Transverse colon (tissue), 4 donors: ENCODE results near the gene MCAT.

Experiments used
- CTCF ChIP-seq, 5 experiments: fragments of 200-600 bp in 3 of 5; fragments of 450-650 bp in 2 of 5; sonication (generic) in 3 of 5; IDR thresholded peaks; 1 replicate in 2 of 5; 2 replicates in 3 of 5; pipeline ENCODE4 v1.5.1; 2016 to 2017; ENCODE audit warnings: antibody characterized with exemption in 5 of 5, inconsistent platforms in 3 of 5, mild to moderate bottlenecking in 2 of 5, moderate library complexity in 1 of 5
- EP300 ChIP-seq: sonication (generic); formaldehyde crosslinking; IDR thresholded peaks from one replicate; pipeline ENCODE4 v1.6.1; 2017; ENCODE audit warnings: antibody characterized with exemption, low read depth
- POLR2AphosphoS5 ChIP-seq, 3 donors: sonication (generic); formaldehyde crosslinking; IDR thresholded peaks; one replicate each; pipeline ENCODE4 v1.6.1; 2016; ENCODE audit warnings: antibody characterized with exemption in 3 of 3

DNA sequence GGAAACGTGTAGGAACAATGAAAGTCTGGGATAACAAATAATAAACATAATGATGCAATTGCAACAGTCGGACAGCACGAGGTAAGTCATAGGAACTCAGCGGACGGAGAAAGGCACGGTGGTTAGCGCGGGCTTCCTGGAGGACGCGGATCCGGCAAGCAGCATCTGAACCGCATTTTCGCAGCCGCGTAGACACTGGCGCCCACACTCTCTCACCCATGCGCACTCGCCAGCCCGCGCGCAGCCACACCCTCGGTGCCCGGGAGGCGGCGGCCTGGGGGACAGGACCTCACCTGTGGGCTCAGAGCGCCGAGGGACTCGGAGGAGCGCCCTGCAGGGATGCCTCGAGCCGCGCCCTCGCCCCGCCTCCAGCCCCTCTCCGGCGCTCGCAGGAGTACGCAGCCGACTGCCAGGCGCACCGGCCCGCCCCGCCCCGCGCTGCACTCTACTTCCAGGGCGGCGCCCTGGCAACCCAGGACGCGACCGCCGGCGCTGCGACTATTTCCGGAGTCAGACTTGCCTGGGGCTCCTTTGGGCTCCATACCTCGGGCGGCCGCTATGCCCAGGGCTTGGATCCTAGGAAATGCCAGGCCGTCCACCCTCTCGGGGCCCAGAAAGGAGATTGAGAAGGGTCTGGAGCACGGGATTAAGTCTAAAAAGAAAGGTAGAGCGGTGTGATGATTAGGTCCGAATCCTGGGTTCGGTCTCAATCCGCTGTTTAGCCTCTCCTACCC lies 54.0 kb downstream of the MCAT start, which contains the start of gene TTLL1:
- peak in 2 of 5 experiments; percentile 28 to 36 for TF ChIP-seq CTCF (IDR thresholded peaks at IDR 0.05)
- no peak for TF ChIP-seq EP300
- peak; percentile 46 to 70 (median 55) for TF ChIP-seq POLR2AphosphoS5 (IDR thresholded peaks at IDR 0.05)
